Right lobe of liver (tissue), 6 donors: Measurements from ENCODE around the gene HMGCL. TPM values are rescaled to one million over a fixed set of nuclear protein-coding genes. Genes with fewer than 3 reads are reported as not detected.

ENCODE experiments used
- ATAC-seq, 4 donors: fragments of 200-7000 bp; cut with Tn5 transposase; one replicate each; pipeline ENCODE4 v1.9.1; 2020; ENCODE audit warnings: mild to moderate bottlenecking in 4 of 4, moderate library complexity in 4 of 4
- DNase-seq, 3 donors: peaks; one replicate each; pipeline ENCODE4 v3.0.0-alpha.2; 2020
- H3K27ac ChIP-seq, 3 donors: fragments of 200-600 bp; one replicate each; pipeline ENCODE4 v1.8.0; 2022
- H3K27me3 ChIP-seq, 2 donors: fragments of 200-600 bp; one replicate each; pipeline ENCODE4 v1.8.0; 2022
- H3K36me3 ChIP-seq, 4 donors: fragments of 200-600 bp; sonication (generic) in 1 of 4; one replicate each; pipeline versions ENCODE4 v1.5.1 to v1.8.0; 2017 to 2022; ENCODE audit warnings: control low read depth in 1 of 4
- H3K4me1 ChIP-seq, 4 donors: fragments of 200-600 bp; sonication (generic) in 1 of 4; one replicate each; pipeline versions ENCODE4 v1.5.1 to v1.8.0; 2017 to 2022; ENCODE audit warnings: control low read depth in 1 of 4
- H3K4me3 ChIP-seq, 3 donors: fragments of 200-600 bp; one replicate each; pipeline ENCODE4 v1.8.0; 2022
- H3K9me3 ChIP-seq, 4 donors: fragments of 200-600 bp; sonication (generic) in 1 of 4; one replicate each; pipeline versions ENCODE4 v1.5.1 to v1.8.0; 2017 to 2022; ENCODE audit warnings: control low read depth in 1 of 4
- POLR2A ChIP-seq: fragments of 450-650 bp; IDR thresholded peaks from one replicate; pipeline ENCODE4 v1.6.1; 2017; ENCODE audit warnings: antibody characterized with exemption, mild to moderate bottlenecking
- WGBS: methylation state at CpG from one replicate; pipeline ENCODE4 v1.1.6; 2018; ENCODE audit warnings: low coverage, low lambda C conversion rate; ENCODE audit not compliant: insufficient coverage; ENCODE audit errors: missing lambda C conversion rate; 5-methylcytosine and 5-hydroxymethylcytosine counted together
- intact Hi-C, 2 donors: fragments of 100-400 bp; cut with DNase I; formaldehyde crosslinking; loops; one replicate each; pipeline versions ENCODE4 v1.11.2 to v1.14.1; 2022
- total RNA-seq, 6 experiments: library from RNA; depleted of rRNA in 2 of 6; stranded (reverse); fragments of >200 nt in 2 of 6; fragmentation: NEBNext Ultra II Directional in 3 of 6; extraction: Animal tissue kit (Norgen Biotek cat#: 25700) in 3 of 6; gene quantifications; one replicate each; pipeline versions ENCODE4 v1.1.0 to v1.2.4, GENCODE V29; 2016 to 2023
- TF ChIP-seq, protein P1 (sequence below), 4 donors: fragments of 200-600 bp in 3 of 4; fragments of 450-650 bp in 1 of 4; IDR thresholded peaks; one replicate each; pipeline versions ENCODE4 v1.5.1 to v1.8.0; 2016 to 2022; ENCODE audit warnings: antibody characterized with exemption in 4 of 4, mild to moderate bottlenecking in 2 of 4
- donor health status: DM: no; HTN: yes; CAD: no.
- donor health status: DM: no; HTN: no; CAD: no.
- donor health status: DM: no; HTN: no; CAD: no.
- donor health status: DM: no; HTN: yes; CAD: no.
- donor health status: DM: no; HTN: yes; CAD: no.

The HMGCL gene
- total RNA-seq, 6 experiments from 2014 or later: 143 to 178 (median 160) TPM

DNA sequence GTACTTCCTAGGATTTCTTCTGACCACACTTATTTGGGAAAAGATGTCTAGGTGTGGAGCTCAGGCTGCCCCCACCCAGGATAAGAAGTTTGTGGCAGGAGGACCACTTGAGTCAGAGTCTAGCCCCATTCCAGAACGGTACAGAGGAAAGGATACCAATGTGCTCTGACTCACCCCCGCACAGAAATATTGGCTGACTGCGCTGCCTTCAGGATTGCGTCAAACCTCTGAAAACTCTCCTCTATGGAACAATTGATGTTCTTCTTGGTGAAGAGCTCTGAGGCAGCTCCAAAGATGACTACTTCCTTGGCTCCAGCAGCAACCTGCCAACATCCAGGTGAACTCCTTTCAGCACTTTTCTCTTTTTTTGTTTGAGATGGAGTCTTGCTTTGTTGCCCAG, 11.2 kb downstream of the HMGCL start:
- H3K4me3 ChIP-seq: no peak overlapping the region
- ATAC-seq: no peak
- no peaks in the 10 kb centered on the region for H3K27me3 ChIP-seq
- peaks cover 0 to 70% (median 23%) of the 10 kb centered on the region in 4 donors for H3K36me3 ChIP-seq
- no peak for TF ChIP-seq POLR2A
- TF ChIP-seq, protein P1, sequence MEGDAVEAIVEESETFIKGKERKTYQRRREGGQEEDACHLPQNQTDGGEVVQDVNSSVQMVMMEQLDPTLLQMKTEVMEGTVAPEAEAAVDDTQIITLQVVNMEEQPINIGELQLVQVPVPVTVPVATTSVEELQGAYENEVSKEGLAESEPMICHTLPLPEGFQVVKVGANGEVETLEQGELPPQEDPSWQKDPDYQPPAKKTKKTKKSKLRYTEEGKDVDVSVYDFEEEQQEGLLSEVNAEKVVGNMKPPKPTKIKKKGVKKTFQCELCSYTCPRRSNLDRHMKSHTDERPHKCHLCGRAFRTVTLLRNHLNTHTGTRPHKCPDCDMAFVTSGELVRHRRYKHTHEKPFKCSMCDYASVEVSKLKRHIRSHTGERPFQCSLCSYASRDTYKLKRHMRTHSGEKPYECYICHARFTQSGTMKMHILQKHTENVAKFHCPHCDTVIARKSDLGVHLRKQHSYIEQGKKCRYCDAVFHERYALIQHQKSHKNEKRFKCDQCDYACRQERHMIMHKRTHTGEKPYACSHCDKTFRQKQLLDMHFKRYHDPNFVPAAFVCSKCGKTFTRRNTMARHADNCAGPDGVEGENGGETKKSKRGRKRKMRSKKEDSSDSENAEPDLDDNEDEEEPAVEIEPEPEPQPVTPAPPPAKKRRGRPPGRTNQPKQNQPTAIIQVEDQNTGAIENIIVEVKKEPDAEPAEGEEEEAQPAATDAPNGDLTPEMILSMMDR (IDR thresholded peaks at IDR 0.05): no peak
- DNase-seq: no peak
- intact Hi-C loops: no loop called here
- no peak overlapping the region for H3K27ac ChIP-seq
- no peaks in the 10 kb centered on the region for H3K9me3 ChIP-seq
- H3K4me1 ChIP-seq: peaks cover 0 to 14% (median 8%) of the 10 kb centered on the region in 4 donors
- 93% methylated on average over 3 of the region's 4 CpGs for WGBS

DNA sequence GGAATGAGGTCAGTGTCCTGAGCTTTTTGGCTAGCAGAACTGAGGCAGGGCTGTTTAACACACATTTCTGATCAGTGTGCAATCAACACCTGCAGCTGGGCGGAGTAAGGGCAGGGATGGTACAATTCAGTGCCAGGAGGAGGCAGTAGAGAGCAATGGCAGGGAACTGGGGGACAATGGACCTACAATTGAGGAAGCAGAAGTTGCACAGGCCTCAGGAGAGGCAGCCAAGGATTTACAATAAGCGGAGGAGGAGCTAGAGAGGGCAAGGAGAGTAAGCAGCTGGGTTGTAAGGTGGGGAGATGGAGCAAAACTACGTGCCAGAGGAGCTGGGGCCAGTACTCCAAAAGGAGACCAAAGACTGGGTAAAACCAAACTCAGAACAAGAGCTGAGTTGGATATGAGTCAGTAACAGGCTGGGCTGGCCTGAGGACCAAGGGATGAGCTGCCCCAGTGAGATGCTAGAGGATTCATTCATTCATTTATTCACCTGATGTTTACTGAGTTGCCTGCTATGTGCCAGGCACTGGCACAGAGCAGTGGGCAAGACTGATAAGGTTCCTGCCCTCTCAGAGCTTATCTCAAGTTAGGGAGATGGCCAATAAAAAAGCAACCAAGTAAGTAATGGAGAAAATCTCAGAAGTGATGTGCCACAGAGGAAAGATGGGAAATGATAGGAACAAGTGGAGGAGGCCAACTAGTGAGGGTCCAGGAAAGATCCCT, 14.2 kb downstream of the HMGCL start:
- Histone ChIP-seq H3K36me3 (peaks cover 0 to 61% (median 17%) of the 10 kb centered on the region in 4 donors), H3K9me3 (no peaks in the 10 kb centered on the region), H3K27ac (peak overlapping the region in 2 of 3 donors; percentile 38 to 74), H3K4me1 (peaks cover 0 to 18% (median 8%) of the 10 kb centered on the region in 4 donors), H3K4me3 (no peak overlapping the region), H3K27me3 (no peaks in the 10 kb centered on the region)
- peak; percentile 56 to 74 (median 64) for ATAC-seq
- DNase-seq: peak in 1 of 3 donors; percentile 56
- 48% methylated on average over 3 of the region's 3 CpGs for WGBS
- intact Hi-C loops: no loop called here
- TF ChIP-seq, protein P1 (IDR thresholded peaks at IDR 0.05): peak; percentile 49 to 75 (median 62)
- TF ChIP-seq POLR2A: no peak

DNA sequence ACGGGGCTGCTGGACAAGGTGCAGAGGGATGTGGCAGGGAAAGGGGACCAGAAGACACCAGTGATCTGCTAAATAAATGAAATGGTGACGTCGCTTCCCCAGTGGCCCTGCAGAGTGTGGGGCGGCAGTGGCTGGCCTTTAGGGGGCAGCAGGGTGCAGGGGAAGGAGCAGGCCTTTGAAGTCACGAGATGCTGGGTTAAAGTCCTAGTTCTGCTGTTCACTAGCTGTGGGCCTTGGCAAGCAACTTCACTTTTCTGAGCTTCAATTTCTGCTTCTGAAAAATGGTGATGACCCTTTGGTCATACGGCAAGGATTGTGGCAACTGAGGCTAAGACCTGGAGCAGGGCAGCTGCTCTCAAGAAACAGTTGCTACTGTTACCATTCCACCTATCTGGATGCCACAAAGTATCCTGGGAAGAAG, 15.5 kb downstream of the HMGCL start:
- DNase-seq (peak; percentile 86 to 89 (median 87)), ATAC-seq (peak; percentile 92 to 97 (median 96))
- Histone ChIP-seq H3K4me1 (peaks cover 0 to 30% (median 8%) of the 10 kb centered on the region in 4 donors), H3K9me3 (no peaks in the 10 kb centered on the region), H3K27ac (peak overlapping the region; percentile 22 to 74 (median 38)), H3K27me3 (no peaks in the 10 kb centered on the region), H3K4me3 (no peak overlapping the region), H3K36me3 (peaks cover 0 to 51% (median 17%) of the 10 kb centered on the region in 4 donors)
- intact Hi-C loops: loop anchor here in 1 of 2 donors (10.0 kb wide), 1 partner anchor 55 kb away; the partner anchor contains the start of gene FUCA1
- no peak for TF ChIP-seq POLR2A
- TF ChIP-seq, protein P1 (IDR thresholded peaks at IDR 0.05): peak; percentile 86 to 96 (median 90)
- 10% methylated on average over 6 of the region's 6 CpGs for WGBS

DNA sequence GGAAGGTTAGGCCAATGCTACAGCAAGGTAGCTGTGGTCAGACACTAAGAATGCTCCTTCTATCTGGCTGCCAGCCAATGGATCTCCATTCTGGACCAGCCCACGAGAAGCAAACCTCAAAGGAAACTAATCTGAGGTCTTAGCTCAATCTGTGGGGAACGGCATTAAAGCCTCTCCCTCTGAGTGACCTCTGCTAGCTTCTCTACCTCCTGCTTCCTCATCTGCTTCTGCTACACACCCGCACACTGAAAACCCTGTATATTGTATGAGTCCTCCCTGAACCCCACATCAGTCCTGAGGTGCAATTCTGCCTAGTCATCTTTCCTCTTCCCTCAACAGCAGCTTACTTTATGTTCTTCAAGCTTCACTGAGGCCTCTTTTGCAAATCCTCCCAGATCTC, 17.8 kb downstream of the HMGCL start:
- TF ChIP-seq POLR2A: no peak
- TF ChIP-seq, protein P1 (IDR thresholded peaks at IDR 0.05): no peak
- Histone ChIP-seq H3K36me3 (peaks cover 0 to 40% (median 8%) of the 10 kb centered on the region in 4 donors), H3K4me3 (no peak overlapping the region), H3K27me3 (no peaks in the 10 kb centered on the region), H3K9me3 (no peaks in the 10 kb centered on the region), H3K4me1 (peaks cover 0 to 38% (median 13%) of the 10 kb centered on the region in 4 donors), H3K27ac (peak overlapping the region in 1 of 3 donors; percentile 5)
- ATAC-seq (no peak), DNase-seq (no peak)
- intact Hi-C loops: loop anchor here in 1 of 2 donors (10.0 kb wide), 1 partner anchor 57 kb away; the partner anchor contains the start of gene FUCA1
- 70% methylated on average over 3 of the region's 3 CpGs for WGBS
